GM19328 (cell line): ENCODE measurements around the gene GCSH.
"Not testable (repeated sequence)": the region's sequence is repeated elsewhere in the genome, so short reads cannot be mapped to it uniquely, and the experiment has no call there.

Experiments used
- ATAC-seq: cut with Tn5 transposase; IDR thresholded peaks from one replicate; pipeline ENCODE4 v1.9.1; 2021; ENCODE audit warnings: mild to moderate bottlenecking, moderate library complexity; ENCODE audit not compliant: unreplicated experiment

Gene GCSH

GRCh38 chr16:81095953-81096714, at the start of gene GCSH:
Gene GCSH (minus strand): TSS chr16:81096395. CDS start chr16:81096278, 117 bp downstream.
- ATAC-seq: peak; percentile 99

- ATAC-seq: no peak
Measured at GRCh38 chr16:81143921-81144471, 47.8 kb upstream of the GCSH start.

- ATAC-seq: no peak
Measured at GRCh38 chr16:81142864-81143263, 46.7 kb upstream of the GCSH start.

GRCh38 chr16:81140930-81141780, 45.0 kb upstream of the GCSH start:
- ATAC-seq: no peak

GRCh38 chr16:81138831-81139557, 42.8 kb upstream of the GCSH start:
- ATAC-seq: no peak

GRCh38 chr16:81137754-81138153, 41.6 kb upstream of the GCSH start:
- no peak for ATAC-seq

- no peak for ATAC-seq
Measured at GRCh38 chr16:81136390-81137335, 40.5 kb upstream of the GCSH start.

- no peak for ATAC-seq
Measured at GRCh38 chr16:81130126-81130525, 33.9 kb upstream of the GCSH start.

GRCh38 chr16:81128726-81129524, 32.7 kb upstream of the GCSH start:
- no peak for ATAC-seq

GRCh38 chr16:81127051-81127450, 30.9 kb upstream of the GCSH start:
- ATAC-seq: no peak

GRCh38 chr16:81123092-81123852, 27.1 kb upstream of the GCSH start:
- no peak for ATAC-seq

- ATAC-seq: no peak
Measured at GRCh38 chr16:81121474-81121990, 25.3 kb upstream of the GCSH start.

- ATAC-seq: no peak
Measured at GRCh38 chr16:81117436-81117835, 21.2 kb upstream of the GCSH start.

- ATAC-seq: no peak
Measured at GRCh38 chr16:81116285-81116684, 20.1 kb upstream of the GCSH start.

- ATAC-seq: no peak
Measured at GRCh38 chr16:81112453-81112852, 16.3 kb upstream of the GCSH start.

GRCh38 chr16:81109274-81109673, 13.1 kb upstream of the GCSH start:
- ATAC-seq: not testable (repeated sequence)

GRCh38 chr16:81107511-81107910, 11.3 kb upstream of the GCSH start:
- no peak for ATAC-seq

- ATAC-seq: no peak
Measured at GRCh38 chr16:81106826-81107503, 10.8 kb upstream of the GCSH start.
